Stromal cell of bone marrow (primary cell): ENCODE results near the gene GZF1.
A peak's percentile ranks its signal among the peaks of the same experiment; 100 is the strongest.

Experiments
- DNase-seq: peaks from one replicate; pipeline ENCODE4 v3.0.0-alpha.2; 2012; ENCODE audit warnings: low read depth

Gene GZF1

DNA sequence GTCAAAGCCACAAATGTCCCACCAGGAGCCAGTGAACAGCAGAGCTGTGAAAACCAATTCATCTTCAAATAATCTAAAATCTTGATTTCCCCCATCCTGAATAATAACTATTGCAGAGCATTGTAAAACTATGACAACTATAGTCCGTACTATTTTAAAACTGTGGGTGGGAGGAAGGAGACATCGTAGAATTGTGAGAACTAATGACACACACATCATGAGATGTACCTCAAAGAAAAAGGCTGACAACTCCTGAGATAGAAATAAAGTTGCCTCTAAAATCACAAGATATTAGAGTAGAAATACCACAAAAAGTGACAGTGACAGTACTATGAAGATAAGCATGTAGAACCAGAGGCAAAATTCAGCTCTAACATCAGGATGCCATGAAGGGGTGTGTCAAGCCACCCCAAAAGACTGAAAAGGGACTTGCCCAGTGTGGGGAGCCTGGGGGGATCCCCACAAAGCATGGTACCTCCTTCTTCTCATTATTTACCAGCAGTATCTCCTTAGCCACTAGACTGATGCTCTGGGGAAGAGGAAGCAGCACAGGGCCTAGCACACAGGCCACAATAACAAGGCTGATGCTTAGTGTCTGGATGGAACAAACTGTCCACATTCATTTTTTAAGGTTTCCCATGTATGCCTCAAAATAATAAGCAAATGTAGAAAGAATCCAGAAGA, 45.9 kb downstream of the GZF1 start:
- no peak for DNase-seq

GRCh38 chr20:23408957-23409356, 47.0 kb downstream of the GZF1 start:
- no peak for DNase-seq

DNA sequence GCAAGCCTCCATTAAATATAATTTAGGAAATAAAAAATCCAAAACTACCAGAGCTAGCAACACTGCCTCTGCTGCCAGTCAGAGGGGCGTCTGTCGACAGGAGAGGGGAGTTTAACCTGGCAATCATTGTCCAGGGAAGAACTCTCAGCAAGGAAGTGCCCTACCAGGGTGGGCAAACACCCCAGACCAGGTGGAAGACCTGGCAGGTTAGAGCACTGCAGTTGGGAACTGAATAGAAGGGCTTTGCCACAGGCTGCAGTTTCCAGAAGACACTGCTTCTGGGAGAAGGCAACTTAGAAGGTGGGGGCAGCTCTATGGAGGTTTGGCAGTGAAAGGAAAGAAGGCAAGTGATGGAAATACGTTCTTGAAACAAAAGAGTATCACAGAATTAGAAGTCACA, 47.8 kb downstream of the GZF1 start:
- no peak for DNase-seq

DNA sequence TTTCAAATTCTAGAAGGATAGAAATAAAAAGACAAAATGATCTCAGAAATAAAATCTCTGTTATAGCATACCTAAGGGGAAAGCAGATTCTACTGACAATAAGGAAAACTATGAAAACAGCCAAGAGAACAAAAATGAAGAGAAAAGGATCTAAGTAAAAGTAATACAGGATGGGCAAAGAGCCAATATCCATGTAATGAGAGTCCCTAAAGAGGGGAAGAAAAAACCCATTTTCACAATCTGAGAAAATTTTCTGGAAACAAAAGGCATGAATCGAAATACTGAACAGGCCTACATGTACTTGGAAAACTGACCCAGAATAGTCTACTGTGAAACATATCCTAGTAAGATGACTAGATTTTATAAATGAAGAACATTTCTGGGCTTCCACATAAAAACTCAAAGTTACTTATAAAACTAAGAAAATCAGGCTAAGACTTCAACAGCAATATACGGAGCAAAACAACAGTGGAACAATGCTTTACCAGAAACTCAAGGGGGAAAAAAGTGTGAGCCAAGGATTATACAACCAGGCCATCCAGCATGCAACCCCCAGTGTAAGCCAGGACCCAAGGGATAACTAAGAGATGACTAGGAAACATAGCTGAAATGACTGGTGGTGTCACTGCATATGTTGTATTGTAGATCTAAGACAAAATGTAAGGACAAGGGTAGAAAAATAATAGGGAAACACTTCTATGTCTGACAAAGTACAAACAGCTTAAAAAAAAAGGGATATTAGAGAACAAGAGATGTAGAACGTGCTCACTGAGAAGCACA, 49.1 kb downstream of the GZF1 start:
- no peak for DNase-seq

- no peak for DNase-seq
Measured at GRCh38 chr20:23412026-23412425, 50.0 kb downstream of the GZF1 start.

- DNase-seq: no peak
Measured at GRCh38 chr20:23413862-23414422, 52.0 kb downstream of the GZF1 start.

DNA sequence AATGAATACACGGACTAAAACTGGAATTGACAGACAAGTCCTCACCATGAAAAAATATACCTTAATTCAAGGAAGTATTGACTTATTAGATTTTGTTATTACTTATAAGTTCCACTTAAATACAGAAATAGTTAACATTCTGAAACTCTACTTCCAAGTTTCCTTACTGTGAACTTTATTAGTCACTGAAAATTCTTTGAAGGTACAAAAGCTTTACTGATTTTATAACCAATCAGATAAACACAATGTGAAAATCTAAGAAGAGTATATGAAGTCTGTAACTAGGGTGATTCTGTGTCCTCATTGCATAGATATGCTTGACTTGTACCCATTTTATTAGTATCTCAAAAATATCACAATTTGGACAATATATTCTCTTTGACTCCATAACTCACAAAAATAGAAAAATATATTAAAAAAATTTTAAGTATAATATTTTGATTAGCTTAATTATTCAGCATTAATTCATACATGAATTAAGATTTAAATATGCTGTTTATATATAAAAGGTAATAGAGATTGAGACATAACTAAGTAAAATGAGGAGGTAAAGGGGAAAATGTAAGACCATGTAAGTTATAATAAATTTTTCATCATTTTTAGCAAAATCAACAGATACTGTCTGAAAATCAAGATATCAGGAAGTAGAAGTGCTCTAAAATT, 52.7 kb downstream of the GZF1 start:
- DNase-seq: no peak

GRCh38 chr20:23415555-23415954, 53.6 kb downstream of the GZF1 start:
- no peak for DNase-seq

- no peak for DNase-seq
Measured at GRCh38 chr20:23415959-23416583, 54.1 kb downstream of the GZF1 start.

DNA sequence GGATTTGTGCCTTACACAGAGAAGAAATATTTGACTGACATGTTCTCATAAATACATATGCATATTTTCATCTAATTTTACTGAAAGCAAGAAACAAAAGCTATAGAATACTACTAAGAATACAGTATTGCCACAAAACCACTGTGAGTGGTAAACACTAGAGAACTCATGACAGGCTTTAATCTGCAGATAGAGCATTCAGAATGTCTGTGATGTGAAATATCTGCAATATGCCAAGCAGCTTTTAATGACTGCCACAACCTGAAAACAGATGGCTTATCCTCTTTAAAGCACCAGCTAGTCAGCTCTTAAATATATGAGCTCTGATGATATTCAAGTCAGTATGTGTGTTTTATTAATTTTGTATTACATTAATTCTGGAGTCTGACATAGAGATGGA, 55.9 kb downstream of the GZF1 start:
- no peak for DNase-seq

- DNase-seq: no peak
Measured at GRCh38 chr20:23419657-23419994, 57.6 kb downstream of the GZF1 start.

- DNase-seq: peak; percentile 62
Measured at GRCh38 chr20:23419995-23420901, 58.3 kb downstream of the GZF1 start.

DNA sequence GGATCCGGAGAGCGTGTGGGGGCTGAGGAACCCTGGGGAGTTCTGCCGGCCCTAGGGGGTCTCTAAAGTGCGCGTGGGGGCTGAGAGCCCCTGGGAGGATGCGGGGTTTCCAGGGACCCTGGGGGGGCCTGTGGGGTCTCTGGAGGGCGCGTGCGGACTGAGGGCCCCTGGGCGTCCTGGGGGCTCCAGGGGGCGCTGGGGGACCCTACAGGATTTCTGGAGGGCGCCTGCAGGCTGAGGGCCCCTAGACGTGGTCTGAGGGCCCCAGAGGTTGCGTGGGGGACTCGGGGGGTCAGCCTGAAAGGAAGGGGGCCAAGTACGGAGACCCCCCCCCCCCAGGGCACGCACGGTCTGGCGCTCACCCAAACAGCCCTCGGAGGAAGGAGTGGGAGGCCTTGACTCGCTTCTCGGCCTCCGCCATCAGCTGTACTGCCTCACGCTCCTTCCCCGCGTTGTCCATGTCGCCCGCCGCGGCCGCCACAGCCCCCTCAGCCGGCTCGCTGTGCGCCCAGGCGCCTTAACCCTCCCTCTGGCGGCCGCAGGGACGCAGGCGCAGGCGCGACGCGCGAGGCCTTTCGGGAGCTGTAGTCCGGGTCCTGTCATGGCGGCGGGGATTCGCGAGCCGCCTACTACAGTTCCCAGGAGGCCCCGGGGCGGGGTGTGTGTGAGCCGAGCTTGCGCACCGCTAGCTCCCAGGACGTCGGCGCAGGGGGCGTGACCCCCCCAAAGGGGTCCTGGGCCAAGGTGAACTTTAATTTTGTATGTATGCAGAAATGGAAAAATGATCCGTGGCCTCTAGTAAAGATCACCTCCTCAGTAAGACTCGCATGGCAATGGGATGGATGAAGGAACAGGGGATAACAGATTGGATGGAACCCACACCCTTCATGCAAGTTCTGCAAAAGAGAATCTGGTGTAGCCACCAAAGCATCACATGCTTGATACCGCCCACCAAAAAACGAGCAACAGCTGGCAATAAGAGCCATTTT, 59.3 kb downstream of the GZF1 start, which contains the start of gene NAPB:
Gene NAPB (minus strand): TSS at position 546 of the 989 bp plus-strand sequence. CDS start 86 bp downstream, at position 460.
- peak; percentile 87 for DNase-seq
